Measurements from ENCODE around the gene GLYR1.

The GLYR1 gene

GRCh38 chr16:4839942-4840341, 7.1 kb downstream of the GLYR1 start:
- ChIA-PET POLR2A (interaction anchor here (0.8 kb wide), 1 partner anchor 8 kb away, joined by 4 read pairs; the partner anchor contains the start of genes GLYR1 and UBN1), CTCF (interaction anchor here (1.2 kb wide), 1 partner anchor 15 kb away, joined by 4 read pairs; no protein-coding TSS in a partner anchor)
- no peak for TF ChIP-seq CTCF (IDR thresholded peaks at IDR 0.05; ENCODE audit: control extremely low read depth, extremely low read depth, low read depth, missing control alignments)
- DNase-seq (ENCODE audit: extremely low spot score), result no peak

- ChIA-PET CTCF (no interaction called here), POLR2A (interaction anchor here (0.5 to 0.7 kb wide), 2 partner anchors 105 to 222 kb away, joined by 3 read pairs; no protein-coding TSS in a partner anchor)
- DNase-seq (ENCODE audit: extremely low spot score), result no peak
- no peak for TF ChIP-seq CTCF (IDR thresholded peaks at IDR 0.05; ENCODE audit: control extremely low read depth, extremely low read depth, low read depth, missing control alignments)
These were observed 9.2 kb downstream of the GLYR1 start for GRCh38 chr16:4837733-4838501.

- TF ChIP-seq CTCF (IDR thresholded peaks at IDR 0.05; ENCODE audit: control extremely low read depth, extremely low read depth, low read depth, missing control alignments), result no peak
- POLR2A ChIA-PET, result no interaction called here
- CTCF ChIA-PET, result interaction anchor here (1.5 kb wide), 1 partner anchor 10 kb away, joined by 5 read pairs; the partner anchor contains the start of genes GLYR1 and UBN1
- DNase-seq (ENCODE audit: extremely low spot score), result no peak
These were observed 10.4 kb downstream of the GLYR1 start for GRCh38 chr16:4836727-4837126.

GRCh38 chr16:4833584-4833983, 13.5 kb downstream of the GLYR1 start:
- no peak for TF ChIP-seq CTCF (IDR thresholded peaks at IDR 0.05; ENCODE audit: control extremely low read depth, extremely low read depth, low read depth, missing control alignments)
- DNase-seq (ENCODE audit: extremely low spot score), result no peak
- ChIA-PET POLR2A (interaction anchor here (0.6 kb wide), 1 partner anchor 9 kb away, joined by 7 read pairs; no protein-coding TSS in a partner anchor), CTCF (interaction anchor here (1.4 to 1.7 kb wide), 3 partner anchors 9 to 12 kb away, joined by 3 to 4 read pairs (median 4); no protein-coding TSS in a partner anchor)

- ChIA-PET POLR2A (no interaction called here), CTCF (interaction anchor here (1.2 to 1.8 kb wide), 4 partner anchors 8 to 22 kb away, joined by 3 to 4 read pairs (median 4); no protein-coding TSS in a partner anchor)
- DNase-seq (ENCODE audit: extremely low spot score), result no peak
- TF ChIP-seq CTCF (IDR thresholded peaks at IDR 0.05; ENCODE audit: control extremely low read depth, extremely low read depth, low read depth, missing control alignments), result no peak
These were observed 14.3 kb downstream of the GLYR1 start for GRCh38 chr16:4832698-4833343.

GRCh38 chr16:4831616-4832015, 15.5 kb downstream of the GLYR1 start:
- no peak for TF ChIP-seq CTCF (IDR thresholded peaks at IDR 0.05; ENCODE audit: control extremely low read depth, extremely low read depth, low read depth, missing control alignments)
- no peak for DNase-seq (ENCODE audit: extremely low spot score)
- ChIA-PET CTCF (interaction anchor here (1.2 to 1.8 kb wide), 2 partner anchors 10 to 21 kb away, joined by 3 to 4 read pairs; no protein-coding TSS in a partner anchor), POLR2A (interaction anchor here (1.0 kb wide), 1 partner anchor 11 kb away, joined by 3 read pairs; no protein-coding TSS in a partner anchor)
